Fibroblast of upper back skin (primary cell): ENCODE measurements around the gene JADE3.

Source experiments
- DNase-seq: peaks from one replicate; pipeline ENCODE4 v3.0.0-alpha.2; 2013

The JADE3 gene

DNA sequence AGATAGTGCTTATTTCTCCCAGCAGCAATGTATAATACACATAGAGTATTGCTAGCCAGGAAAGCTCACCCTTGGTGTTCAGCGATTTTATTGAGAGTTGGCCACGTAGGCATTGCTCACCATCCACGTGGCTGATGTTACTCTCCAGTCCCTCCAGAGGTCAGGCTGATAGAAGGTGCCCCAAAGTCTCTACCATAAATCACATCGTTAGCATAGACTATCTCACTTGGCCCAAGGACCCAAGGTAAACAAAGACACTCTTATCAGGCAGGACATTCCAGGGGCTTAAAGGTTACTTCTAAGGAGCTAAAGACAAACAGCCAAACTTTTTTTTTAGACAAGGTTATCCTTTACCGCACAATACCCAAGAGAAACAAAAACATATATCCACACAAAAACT lies 135.8 kb downstream of the JADE3 start:
- DNase-seq, result no peak

DNA sequence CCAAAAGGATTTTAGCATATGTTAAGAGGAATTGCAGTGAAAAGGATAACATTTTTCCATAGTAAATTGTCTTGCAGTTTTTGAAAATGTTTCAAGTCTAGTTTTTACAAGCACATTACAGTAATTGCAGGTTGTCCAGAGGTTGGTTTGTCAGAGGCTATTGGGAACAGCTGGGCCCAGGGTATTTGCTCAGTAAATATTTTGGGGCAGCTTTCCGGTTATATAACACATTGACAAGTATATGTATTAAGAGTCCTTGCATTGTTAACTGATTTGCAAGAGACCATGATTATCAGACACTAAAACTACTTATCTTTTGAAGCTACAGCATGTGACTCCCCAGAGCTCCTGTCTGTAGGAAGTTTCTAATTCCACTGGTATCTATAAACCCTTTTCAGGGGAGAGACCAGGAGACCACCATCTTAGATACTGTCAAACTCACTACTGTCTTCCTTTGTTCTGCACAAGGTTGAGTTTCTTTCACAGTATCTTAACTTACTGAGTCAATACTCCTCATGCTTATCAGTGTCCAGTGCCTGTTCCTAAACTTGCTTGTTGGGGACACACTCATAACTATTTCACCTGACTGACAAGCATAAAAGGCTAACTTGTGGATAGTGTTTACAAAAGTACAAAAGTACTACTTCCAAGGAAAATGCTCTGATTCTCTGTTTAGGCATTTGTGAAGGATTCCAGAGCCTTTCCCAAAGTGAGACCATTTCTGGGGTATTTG lies 147.1 kb downstream of the JADE3 start:
- DNase-seq, result no peak

DNA sequence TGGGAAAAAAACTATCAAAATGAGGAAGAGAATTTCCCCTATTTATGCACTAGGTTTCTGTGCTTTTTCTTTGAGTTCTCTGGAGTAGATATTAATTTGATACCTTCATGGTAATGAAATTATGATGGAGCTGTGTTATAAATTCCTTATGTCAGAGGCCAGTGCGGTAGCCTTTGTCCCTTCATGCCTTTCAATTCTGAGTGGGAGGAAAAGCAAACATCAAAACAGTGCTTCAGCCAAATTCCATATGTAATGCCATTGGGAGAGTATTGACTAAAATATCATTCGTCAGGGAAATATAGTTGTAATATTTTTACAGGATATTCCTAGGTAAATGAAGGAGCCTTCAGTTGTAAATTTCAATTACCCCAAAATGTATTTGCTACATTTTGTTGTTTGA lies 148.5 kb downstream of the JADE3 start:
- DNase-seq, result no peak

DNA sequence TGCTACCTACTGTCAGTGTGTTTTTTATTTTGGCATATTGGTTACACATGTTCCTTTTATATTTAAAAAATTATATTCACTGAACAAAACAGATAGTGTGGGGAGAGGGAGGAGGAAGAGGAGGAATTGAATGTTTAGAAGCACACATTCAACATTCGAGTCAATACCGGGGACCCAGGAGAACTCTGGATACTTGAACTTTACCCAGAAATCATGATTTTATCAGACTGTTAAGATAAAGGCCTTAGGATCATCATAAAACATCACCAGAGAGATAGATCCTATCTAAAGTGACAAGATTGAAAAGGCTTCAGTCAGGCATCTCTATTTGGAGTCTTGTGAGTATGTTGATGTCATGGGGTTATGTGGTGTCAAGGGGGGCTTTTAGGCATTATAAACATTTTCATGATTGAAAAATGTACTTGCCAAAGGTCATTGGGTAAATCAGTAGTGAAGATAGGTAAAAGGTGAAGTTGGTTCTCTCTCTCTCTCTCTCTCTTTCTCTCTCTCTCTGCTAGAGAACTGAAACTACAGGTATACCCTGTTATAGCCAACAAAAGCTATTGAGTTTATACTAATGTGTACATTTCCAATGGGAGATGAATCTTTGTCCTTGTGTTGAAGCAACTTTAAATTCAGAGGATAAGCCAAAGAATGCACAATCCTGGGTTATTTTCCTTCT lies 149.2 kb downstream of the JADE3 start:
- DNase-seq, result no peak

DNA sequence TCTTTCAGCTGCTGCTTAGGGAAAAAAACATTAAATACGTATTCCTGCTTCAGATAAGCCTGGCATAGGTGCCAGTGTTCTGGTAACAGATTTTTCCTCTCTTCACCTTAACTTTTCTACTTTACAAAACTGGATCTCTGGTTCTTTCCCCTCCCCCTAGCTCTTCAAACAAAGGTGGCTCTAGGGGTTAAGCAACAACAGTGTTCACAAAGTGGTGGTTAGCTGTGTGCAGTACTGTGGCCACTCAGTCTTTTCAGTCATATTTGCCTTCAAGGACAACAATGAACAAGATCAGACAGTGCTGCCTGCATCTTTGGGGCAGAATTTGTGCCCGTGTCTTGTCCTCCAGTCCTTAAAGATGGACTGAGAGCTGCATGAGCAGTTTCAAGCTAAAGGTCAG lies 151.0 kb downstream of the JADE3 start:
- DNase-seq, result no peak

DNA sequence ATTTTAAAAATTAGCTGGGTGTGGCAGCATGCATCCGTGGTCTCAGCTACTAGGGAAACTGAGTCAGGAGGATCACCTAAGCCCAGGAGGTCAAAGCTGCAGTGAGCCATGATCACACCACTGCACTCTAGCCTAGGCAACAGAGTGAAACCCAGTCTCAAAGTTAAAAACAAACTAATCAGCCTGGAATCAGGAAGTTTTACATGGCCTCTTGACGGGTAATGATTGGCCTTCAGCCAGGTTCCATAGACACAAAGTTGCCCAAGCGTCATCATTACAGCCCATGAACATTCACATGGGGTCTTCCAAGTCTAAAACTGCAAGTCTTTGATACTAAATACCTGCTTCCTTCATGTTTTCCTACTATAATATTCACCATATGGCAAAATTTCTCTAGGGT lies 156.0 kb downstream of the JADE3 start:
- DNase-seq, result no peak

DNA sequence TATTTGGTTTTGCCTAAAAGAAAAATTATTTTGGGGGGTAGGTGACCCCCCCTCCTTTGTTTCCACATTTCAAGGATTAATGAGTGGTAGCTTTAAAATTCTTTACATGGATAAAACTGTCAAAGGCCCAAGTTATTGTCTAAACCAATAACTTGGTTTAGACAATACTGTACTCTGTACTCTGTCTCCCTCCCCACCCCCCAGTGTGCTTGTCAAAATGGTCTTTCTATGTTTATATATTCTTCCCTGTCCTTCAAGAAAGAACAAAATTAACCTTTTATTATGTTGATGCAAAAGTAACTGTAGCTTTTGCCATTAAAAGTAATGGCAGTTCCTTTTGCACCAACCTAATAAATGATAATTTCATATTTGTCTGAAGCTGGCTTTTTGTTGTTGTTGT lies 156.5 kb downstream of the JADE3 start:
- DNase-seq, result no peak

DNA sequence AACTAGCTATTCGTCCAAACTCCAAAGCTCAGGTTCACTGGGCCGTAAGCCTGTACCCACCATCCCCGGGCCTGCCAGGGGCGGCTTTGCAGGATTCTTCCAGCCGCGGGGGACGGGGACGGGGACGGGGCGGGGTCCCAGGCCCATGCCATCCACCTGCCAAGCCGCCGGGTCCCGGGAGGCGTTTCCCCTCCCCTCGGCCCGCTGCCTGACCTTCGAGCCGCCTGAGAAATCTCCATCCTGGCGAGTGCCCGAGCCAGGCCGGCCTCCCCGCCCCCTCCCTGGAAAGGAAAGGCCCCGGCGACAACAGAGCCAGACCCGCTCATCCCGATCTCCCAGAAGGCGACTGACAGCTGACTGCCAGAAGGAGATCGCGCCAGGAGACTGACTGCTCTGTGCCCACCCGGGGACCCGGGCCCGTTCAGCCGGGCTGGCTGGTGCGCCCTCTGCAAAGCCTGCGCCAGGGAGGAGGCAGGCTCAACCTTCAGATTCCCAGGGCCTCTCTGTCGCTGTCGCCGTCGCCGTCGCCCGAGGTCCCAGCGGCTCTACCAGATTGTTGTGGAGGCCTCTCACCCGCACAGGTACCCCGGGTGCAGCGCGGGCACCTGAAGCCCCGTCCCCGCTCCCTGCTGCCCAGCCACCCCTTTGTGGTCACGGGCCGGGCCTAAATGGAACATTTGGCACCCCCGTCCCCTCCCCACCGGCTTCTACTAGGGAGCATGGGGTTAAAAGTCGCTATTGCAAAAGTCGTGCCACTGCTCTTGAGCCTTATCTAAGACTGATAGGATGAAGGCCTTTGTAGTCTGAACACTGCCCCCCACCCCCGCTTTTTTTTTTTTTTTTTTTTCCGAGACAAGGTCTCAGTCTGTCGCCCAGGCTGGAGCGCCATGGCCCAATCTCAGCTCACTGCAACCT lies 166.2 kb downstream of the JADE3 start, which contains the start of gene RGN:
RGN (plus strand) TSS at position 315 of the 915 bp plus-strand sequence. CDS start 2,702 bp downstream, outside the sequence.
- no peak for DNase-seq

DNA sequence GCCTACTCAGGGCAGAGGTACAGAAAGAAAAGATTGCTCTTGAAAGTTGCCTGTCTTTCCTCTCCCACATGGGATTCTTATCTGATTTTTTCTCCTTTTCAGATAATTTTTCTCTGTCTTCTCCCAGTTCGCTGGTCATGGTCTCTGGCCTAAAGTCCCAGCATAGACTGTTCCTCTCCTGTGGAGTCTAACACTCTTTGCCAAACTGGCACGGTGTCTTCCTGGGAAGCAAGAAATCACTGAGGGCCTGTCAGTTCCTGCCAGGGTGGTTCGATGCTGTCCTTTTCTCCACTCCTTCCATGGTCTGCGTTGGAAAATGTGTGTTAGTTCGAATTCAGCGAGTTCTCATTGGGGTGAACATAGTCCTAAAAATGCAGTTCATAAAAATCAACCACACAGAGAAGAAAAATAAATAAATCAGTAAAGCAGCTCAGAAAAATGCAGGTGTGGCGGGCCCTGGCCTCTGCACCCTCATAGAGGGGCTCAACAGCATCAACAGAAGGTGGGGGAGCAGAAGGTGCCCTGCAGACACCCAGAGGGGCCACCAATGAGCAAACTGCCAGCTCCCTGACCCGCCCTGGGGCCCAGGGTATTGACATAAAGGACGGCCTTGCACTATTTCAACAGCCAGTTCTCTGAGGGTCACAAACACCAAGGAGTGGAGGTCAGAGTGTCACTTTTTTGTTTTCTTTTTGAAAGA lies 168.1 kb downstream of the JADE3 start:
- DNase-seq, result no peak

DNA sequence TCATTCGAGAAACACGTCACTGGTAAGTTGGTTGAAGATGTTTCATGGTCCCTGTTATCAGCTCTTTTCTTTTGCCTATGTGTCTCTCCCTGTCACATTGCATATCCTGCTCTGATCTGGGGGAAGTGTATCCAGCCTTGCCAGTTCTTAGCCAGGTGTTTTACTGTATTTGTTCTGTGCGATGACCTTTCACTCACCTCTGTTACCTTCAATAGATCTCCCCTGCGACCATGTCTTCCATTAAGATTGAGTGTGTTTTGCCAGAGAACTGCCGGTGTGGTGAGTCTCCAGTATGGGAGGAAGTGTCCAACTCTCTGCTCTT lies 168.7 kb downstream of the JADE3 start:
- DNase-seq, result no peak

DNA sequence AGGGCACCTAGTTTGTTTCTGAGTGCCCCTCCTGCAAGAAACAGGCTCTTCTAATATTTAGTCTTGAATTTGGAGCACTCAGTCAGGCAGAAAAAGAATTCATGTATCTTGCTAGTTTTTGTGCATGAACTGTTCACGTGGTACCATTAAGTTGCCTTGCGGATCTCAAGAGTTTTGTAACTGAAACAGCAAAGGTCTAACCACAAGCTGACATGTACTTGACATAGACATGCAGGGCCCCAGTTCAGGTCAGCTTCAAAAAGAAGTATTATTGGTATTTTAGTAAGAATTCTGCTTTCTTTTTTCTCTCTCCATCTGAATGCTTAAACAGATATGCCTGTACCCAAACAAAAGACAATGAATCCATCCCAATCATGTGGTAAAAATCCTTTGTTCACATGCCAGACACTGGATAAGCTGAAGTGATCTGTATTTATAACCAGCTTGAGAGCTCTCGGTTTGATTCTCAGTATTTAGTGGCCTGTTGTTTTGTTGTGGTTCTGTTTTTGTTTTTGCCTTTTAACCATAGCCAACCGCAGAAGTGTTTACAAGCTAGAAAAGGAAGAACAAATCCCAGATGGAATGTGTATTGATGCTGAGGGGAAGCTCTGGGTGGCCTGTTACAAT lies 179.0 kb downstream of the JADE3 start:
- peak; percentile 17 for DNase-seq

DNA sequence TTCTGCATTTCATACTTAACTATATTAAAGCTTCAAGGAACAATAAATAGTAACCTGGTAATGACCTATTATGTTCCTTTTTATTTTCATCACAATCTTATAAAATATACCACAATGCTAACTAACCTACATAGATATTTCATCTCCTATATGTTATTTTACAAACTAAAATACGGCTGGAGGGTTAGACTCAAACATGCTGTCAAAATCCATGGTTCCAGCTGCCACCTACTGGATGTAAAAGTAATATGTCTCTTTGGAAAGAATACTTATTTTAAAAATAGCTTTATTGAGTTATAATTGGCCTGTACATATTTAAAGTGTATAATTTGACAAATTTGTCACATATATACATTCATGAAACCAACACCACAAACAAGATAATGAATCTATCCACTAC lies 181.0 kb downstream of the JADE3 start:
- peak; percentile 25 for DNase-seq

DNA sequence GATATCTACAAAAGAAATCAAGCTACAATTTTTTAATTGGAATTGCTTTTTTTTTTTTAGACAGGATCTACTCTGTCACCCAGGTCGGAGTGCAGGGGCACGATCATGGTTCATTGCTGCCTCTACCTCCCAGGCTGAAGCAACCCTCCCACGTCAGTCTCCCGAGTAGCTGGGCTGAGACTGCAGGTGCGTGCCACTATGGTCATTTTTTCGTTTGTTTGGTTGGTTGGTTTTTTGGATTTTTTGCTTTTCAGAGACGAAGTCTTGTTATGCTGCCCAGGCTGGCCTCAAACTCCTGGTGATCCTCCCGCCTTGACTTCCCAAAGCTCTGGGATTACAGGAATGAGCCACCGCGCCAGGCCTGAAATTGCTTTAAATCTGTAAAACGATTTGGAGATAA lies 181.6 kb downstream of the JADE3 start:
- DNase-seq, result no peak

DNA sequence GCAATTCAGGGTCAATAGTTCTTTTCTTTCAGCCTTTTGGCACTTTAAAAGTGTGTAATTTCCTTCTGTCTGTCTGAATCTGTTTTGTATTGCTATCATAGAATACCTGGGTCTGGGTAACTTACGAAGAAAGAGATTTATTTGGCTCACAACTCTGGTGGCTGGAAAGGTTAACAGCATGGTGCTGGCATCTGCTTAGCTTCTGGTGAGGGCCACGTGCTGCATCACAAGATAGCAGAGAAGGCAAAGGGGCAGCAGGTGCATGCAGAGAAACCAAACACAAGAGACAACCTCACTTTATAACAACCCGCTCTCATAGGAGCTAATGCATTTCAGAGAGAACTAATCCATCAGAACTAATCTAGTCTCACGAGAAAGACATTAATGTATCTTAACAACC lies 184.8 kb downstream of the JADE3 start:
- no peak for DNase-seq

DNA sequence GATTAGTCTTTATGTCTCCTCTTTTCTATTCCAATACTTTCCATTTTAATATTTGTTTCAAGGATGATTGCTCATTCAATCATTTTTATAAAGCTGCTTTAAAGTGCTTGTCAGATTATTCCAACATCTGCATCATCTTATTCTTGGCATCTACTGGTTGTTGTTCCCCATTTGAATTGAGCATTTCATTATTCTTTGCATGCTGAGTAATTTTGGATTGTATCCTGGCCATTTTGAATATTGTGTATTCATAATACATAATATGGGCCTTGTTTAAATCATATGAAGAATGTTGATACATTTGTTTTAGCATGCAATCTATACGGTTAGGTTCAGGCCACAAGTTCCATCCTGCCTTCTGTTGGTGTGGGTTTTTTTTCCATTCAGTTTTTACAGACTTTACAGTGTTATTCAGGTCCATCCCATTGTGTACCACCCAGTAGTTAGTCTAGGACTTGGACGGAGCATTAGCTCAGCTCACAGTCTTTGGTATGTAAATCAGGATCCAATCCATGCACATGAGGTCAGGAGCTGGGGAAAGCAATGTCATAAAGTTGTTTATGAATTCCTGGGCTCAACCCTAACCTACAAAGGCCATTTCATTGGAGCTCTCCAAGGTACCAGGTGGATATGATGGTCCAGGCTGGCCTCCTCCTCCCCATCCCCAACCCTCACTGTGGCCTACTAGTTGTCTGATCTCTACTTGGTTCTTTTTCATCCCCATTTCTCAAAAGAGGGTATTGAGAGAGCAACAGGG lies 186.3 kb downstream of the JADE3 start:
- DNase-seq, result no peak

DNA sequence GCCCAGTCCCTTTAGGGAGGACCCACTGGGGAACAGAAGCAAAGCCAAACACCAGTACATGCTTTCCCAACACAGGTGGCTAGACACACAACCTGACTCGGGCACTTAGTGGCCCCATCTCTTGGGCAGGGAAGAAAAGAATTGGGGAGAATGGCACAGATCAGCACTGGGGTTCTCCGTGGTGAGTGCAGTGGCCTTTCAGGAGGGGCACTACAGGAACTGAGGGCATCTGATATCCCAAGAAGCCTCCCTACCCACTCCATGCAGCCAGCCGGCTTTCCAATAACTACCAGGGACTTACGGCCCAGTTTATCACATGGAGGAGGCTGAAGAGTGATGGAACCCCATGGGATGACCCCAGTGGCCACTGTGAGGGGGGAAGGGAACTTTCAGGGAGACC lies 189.0 kb downstream of the JADE3 start:
- DNase-seq, result no peak
